Endothelial cell of umbilical vein (primary cell): ENCODE measurements around the gene OR2H1. TPM values are rescaled to one million over a fixed set of nuclear protein-coding genes. Genes with fewer than 3 reads are reported as not detected.

Source experiments
- BruUV-seq: library from RNA; stranded (reverse); fragments of 400-500 nt; replicated peaks from 2 replicates; lab custom pipeline; 2021; lab: Mats Ljungman, UMichigan
- CTCF ChIA-PET: fragments of 300-600, 350-600 bp; sonication (Branson Sonifier 250); formaldehyde crosslinking; loops from one replicate; lab custom pipeline; 2021; ENCODE audit warnings: antibody characterized with exemption, inconsistent platforms; lab: Charles Lee
- POLR2A ChIA-PET: fragments of 300-600, 350-600 bp; sonication (Branson Sonifier 250); formaldehyde crosslinking; loops from one replicate; lab custom pipeline; 2021; ENCODE audit warnings: antibody characterized with exemption, inconsistent platforms; lab: Charles Lee
- DNase-seq: peaks from one replicate; pipeline ENCODE4 v3.0.0-alpha.2; 2011; ENCODE audit warnings: low read depth, low spot score
- FAIRE-seq: peaks from 2 replicates; lab custom pipeline; 2011; peaks lifted over from hg19 to GRCh38; lab: Jason Lieb, UNC
- H2AFZ ChIP-seq: 2 replicates; pipeline ENCODE4 v1.6.0; 2012; ENCODE audit warnings: low read depth, low read length, control low read depth, inconsistent platforms
- H3K27ac ChIP-seq: 2 replicates; pipeline ENCODE4 v1.5.1; 2011; ENCODE audit warnings: low read depth, mild to moderate bottlenecking, control low read depth, low read length, moderate library complexity; ENCODE audit not compliant: insufficient read depth
- H3K27me3 ChIP-seq, 2 experiments: 2 replicates each; pipeline versions ENCODE4 v1.6.0 to v1.6.1; 2011; ENCODE audit warnings: low read length in 2 of 2, mixed read lengths in 1 of 2; ENCODE audit not compliant: control insufficient read depth in 2 of 2, insufficient read depth in 2 of 2
- H3K36me3 ChIP-seq, 2 experiments: 2 replicates in 1 of 2; 3 replicates in 1 of 2; pipeline ENCODE4 v1.5.1; 2011; ENCODE audit warnings: low read length in 2 of 2, mild to moderate bottlenecking in 1 of 2, moderate library complexity in 1 of 2; ENCODE audit not compliant: control insufficient read depth in 2 of 2, insufficient read depth in 2 of 2; ENCODE audit errors: extremely low read depth in 1 of 2
- H3K4me1 ChIP-seq: 3 replicates; pipeline ENCODE4 v1.5.1; 2011; ENCODE audit warnings: mild to moderate bottlenecking, low read length; ENCODE audit not compliant: control insufficient read depth, insufficient read depth; ENCODE audit errors: extremely low read depth
- H3K4me2 ChIP-seq: 2 replicates; pipeline ENCODE4 v1.6.1; 2011; ENCODE audit warnings: low read length, control low read depth, mixed read lengths; ENCODE audit not compliant: insufficient read depth
- H3K4me3 ChIP-seq, 3 experiments: fragments of 200-600 bp in 1 of 3; sonication (generic), shearing (Covaris generic) in 1 of 3; replicated peaks in 1 of 3; 2 replicates each; pipeline ENCODE4 v1.5.1; 2011 to 2016; ENCODE audit warnings: control low read depth in 3 of 3, low read length in 3 of 3, mild to moderate bottlenecking in 2 of 3, inconsistent platforms in 1 of 3, low read depth in 1 of 3, moderate library complexity in 1 of 3; ENCODE audit not compliant: insufficient read depth in 1 of 3
- H3K79me2 ChIP-seq: 2 replicates; pipeline ENCODE4 v1.6.0; 2012; ENCODE audit warnings: low read length, inconsistent platforms; ENCODE audit not compliant: control insufficient read depth, insufficient read depth
- H3K9ac ChIP-seq: replicated peaks from 2 replicates; pipeline ENCODE3; 2011; ENCODE audit warnings: low read length, control low read depth; ENCODE audit not compliant: insufficient read depth; ENCODE audit errors: extremely low read depth
- H3K9me1 ChIP-seq: replicated peaks from 3 replicates; pipeline ENCODE4 v1.6.0; 2011; ENCODE audit warnings: mild to moderate bottlenecking, low read length; ENCODE audit not compliant: control insufficient read depth, insufficient read depth; ENCODE audit errors: extremely low read depth
- H3K9me3 ChIP-seq: replicated peaks from 2 replicates; pipeline ENCODE4 v1.5.1; 2012; ENCODE audit warnings: low read length, inconsistent platforms; ENCODE audit not compliant: control insufficient read depth, insufficient read depth
- H4K20me1 ChIP-seq: replicated peaks from 2 replicates; pipeline ENCODE3; 2011; ENCODE audit warnings: mild to moderate bottlenecking, low read length; ENCODE audit not compliant: control insufficient read depth, insufficient read depth; ENCODE audit errors: extremely low read depth
- EZH2 ChIP-seq: IDR thresholded peaks from 2 replicates; pipeline ENCODE4 v1.6.1; 2012; ENCODE audit warnings: borderline replicate concordance, low read depth, mild to moderate bottlenecking, moderate library complexity, low read length, inconsistent platforms; ENCODE audit not compliant: severe bottlenecking
- FOS ChIP-seq: IDR thresholded peaks from 2 replicates; pipeline ENCODE4 v1.6.1; 2011; ENCODE audit warnings: mild to moderate bottlenecking, low read length, moderate library complexity, borderline replicate concordance; ENCODE audit not compliant: insufficient read depth
- GATA2 ChIP-seq: IDR thresholded peaks from 2 replicates; pipeline ENCODE4 v1.7.0; 2011; ENCODE audit warnings: low read depth, mild to moderate bottlenecking, moderate library complexity, mixed read lengths, low read length; ENCODE audit not compliant: insufficient read length, insufficient read depth
- JUN ChIP-seq: IDR thresholded peaks from 2 replicates; pipeline ENCODE4 v1.6.1; 2011; ENCODE audit warnings: borderline replicate concordance, low read depth; ENCODE audit not compliant: insufficient read length, insufficient read depth
- MYC ChIP-seq: IDR thresholded peaks from one replicate; pipeline ENCODE4 v1.6.1; 2011; ENCODE audit warnings: mild to moderate bottlenecking, low read depth, low read length
- POLR2A ChIP-seq: IDR thresholded peaks from 2 replicates; pipeline ENCODE4 v1.6.1; 2012; ENCODE audit warnings: low read depth, mild to moderate bottlenecking, control low read depth, low read length
- POLR2AphosphoS5 ChIP-seq: IDR thresholded peaks from 2 replicates; pipeline ENCODE4 v1.6.1; 2012; ENCODE audit warnings: low read depth, mild to moderate bottlenecking, control low read depth, low read length, moderate library complexity; ENCODE audit not compliant: insufficient read depth
- dilution Hi-C: fragments of 300-500 bp; cut with MboI; formaldehyde crosslinking; loops from one replicate; pipeline ENCODE4 v1.15.0; 2019; ENCODE audit warnings: low sequenced_read_pairs; ENCODE audit not compliant: extremely low pct_ligation_motif_present
- intact Hi-C: fragments of 100-400 bp; cut with micrococcal nuclease; formaldehyde crosslinking; loops from one replicate; pipeline ENCODE4 v1.10.0; 2022
- polyA plus RNA-seq, 4 experiments: library from polyadenylated mRNA; depleted of rRNA in 3 of 4; stranded (reverse) in 3 of 4; unstranded in 1 of 4; fragments of >200 nt; gene quantifications; 2 replicates each; pipeline versions ENCODE4 v1.2.1 to v1.2.3, GENCODE V29; 2011 to 2012; ENCODE audit warnings: missing spikeins in 1 of 4
- total RNA-seq: library from RNA; stranded (reverse); gene quantifications from 2 replicates; pipeline ENCODE4 v1.2.3, GENCODE V29; 2021
- TF ChIP-seq, protein P1 (sequence below): IDR thresholded peaks from 2 replicates; pipeline ENCODE4 v1.6.1; 2011; ENCODE audit not compliant: insufficient read depth, insufficient read length
- TF ChIP-seq, protein P2 (sequence below), 2 donors: IDR thresholded peaks; 1 replicate in 1 of 2; 2 replicates in 1 of 2; pipeline ENCODE4 v1.5.1; 2011; ENCODE audit warnings: low read length in 2 of 2, mild to moderate bottlenecking in 2 of 2, moderate library complexity in 2 of 2, control low read depth in 1 of 2, inconsistent platforms in 1 of 2, low read depth in 1 of 2; ENCODE audit not compliant: insufficient read depth in 1 of 2; ENCODE audit errors: extremely low read depth in 1 of 2

OR2H1 gene
- total and polyA plus RNA-seq, 2 donors (not counting 3 experiments of a cell fraction or from before 2014, with no cell fraction given) = not detected

DNA sequence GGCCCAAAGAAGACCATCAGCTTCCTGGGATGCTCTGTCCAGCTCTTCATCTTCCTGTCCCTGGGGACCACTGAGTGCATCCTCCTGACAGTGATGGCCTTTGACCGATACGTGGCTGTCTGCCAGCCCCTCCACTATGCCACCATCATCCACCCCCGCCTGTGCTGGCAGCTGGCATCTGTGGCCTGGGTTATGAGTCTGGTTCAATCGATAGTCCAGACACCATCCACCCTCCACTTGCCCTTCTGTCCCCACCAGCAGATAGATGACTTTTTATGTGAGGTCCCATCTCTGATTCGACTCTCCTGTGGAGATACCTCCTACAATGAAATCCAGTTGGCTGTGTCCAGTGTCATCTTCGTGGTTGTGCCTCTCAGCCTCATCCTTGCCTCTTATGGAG, 5.1 kb downstream of the OR2H1 start:
- H3K27ac ChIP-seq = no peak overlapping the region
- no TSS peak for BruUV-seq
- no peaks in the 10 kb centered on the region for H4K20me1 ChIP-seq
- H3K9me3 ChIP-seq = no peaks in the 10 kb centered on the region
- H3K9ac ChIP-seq = no peak overlapping the region
- CTCF ChIA-PET = no interaction called here
- intact Hi-C loops = no loop called here
- TF ChIP-seq POLR2A = no peak
- no peak for TF ChIP-seq FOS
- TF ChIP-seq, protein P1, sequence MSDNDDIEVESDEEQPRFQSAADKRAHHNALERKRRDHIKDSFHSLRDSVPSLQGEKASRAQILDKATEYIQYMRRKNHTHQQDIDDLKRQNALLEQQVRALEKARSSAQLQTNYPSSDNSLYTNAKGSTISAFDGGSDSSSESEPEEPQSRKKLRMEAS = no peak
- TF ChIP-seq POLR2AphosphoS5 = no peak
- TF ChIP-seq, protein P2, sequence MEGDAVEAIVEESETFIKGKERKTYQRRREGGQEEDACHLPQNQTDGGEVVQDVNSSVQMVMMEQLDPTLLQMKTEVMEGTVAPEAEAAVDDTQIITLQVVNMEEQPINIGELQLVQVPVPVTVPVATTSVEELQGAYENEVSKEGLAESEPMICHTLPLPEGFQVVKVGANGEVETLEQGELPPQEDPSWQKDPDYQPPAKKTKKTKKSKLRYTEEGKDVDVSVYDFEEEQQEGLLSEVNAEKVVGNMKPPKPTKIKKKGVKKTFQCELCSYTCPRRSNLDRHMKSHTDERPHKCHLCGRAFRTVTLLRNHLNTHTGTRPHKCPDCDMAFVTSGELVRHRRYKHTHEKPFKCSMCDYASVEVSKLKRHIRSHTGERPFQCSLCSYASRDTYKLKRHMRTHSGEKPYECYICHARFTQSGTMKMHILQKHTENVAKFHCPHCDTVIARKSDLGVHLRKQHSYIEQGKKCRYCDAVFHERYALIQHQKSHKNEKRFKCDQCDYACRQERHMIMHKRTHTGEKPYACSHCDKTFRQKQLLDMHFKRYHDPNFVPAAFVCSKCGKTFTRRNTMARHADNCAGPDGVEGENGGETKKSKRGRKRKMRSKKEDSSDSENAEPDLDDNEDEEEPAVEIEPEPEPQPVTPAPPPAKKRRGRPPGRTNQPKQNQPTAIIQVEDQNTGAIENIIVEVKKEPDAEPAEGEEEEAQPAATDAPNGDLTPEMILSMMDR (IDR thresholded peaks at IDR 0.05; ENCODE audit: extremely low read depth in 1 of 2, insufficient read depth in 1 of 2, low read depth in 1 of 2, low read length in 2 of 2) = no peak
- TF ChIP-seq EZH2 = no peak
- no peaks in the 10 kb centered on the region for H3K36me3 ChIP-seq
- H3K27me3 ChIP-seq = no peaks in the 10 kb centered on the region
- POLR2A ChIA-PET = no interaction called here
- no peak overlapping the region for H3K4me3 ChIP-seq
- FAIRE-seq (no peak), DNase-seq (no peak)
- H3K4me1 ChIP-seq = no peaks in the 10 kb centered on the region
- dilution Hi-C loops = no loop called here
- no peaks in the 10 kb centered on the region for H3K79me2 ChIP-seq
- H3K9me1 ChIP-seq = no peaks in the 10 kb centered on the region
- H2AFZ ChIP-seq = no peak overlapping the region
- H3K4me2 ChIP-seq = no peak overlapping the region

- no peak overlapping the region for H3K27ac ChIP-seq
- ChIA-PET POLR2A (no interaction called here), CTCF (no interaction called here)
- TF ChIP-seq, protein P1 = no peak
- TF ChIP-seq FOS (no peak), POLR2AphosphoS5 (no peak), MYC (no peak), POLR2A (no peak), JUN (no peak), GATA2 (no peak), EZH2 (no peak)
- TF ChIP-seq, protein P2 (IDR thresholded peaks at IDR 0.05; ENCODE audit: extremely low read depth in 1 of 2, insufficient read depth in 1 of 2, low read depth in 1 of 2, low read length in 2 of 2) = no peak
- dilution Hi-C loops (no loop called here), intact Hi-C loops (no loop called here)
- H3K36me3 ChIP-seq = no peaks in the 10 kb centered on the region
- no peaks in the 10 kb centered on the region for H3K27me3 ChIP-seq
- no peak for DNase-seq
- no peaks in the 10 kb centered on the region for H3K4me1 ChIP-seq
- no peaks in the 10 kb centered on the region for H3K9me1 ChIP-seq
- H3K4me3 ChIP-seq = no peak overlapping the region
- no TSS peak for BruUV-seq
- no peak overlapping the region for H3K4me2 ChIP-seq
- no peak overlapping the region for H3K9ac ChIP-seq
- no peaks in the 10 kb centered on the region for H3K9me3 ChIP-seq
- no peak for FAIRE-seq
- no peaks in the 10 kb centered on the region for H4K20me1 ChIP-seq
- no peak overlapping the region for H2AFZ ChIP-seq
- no peaks in the 10 kb centered on the region for H3K79me2 ChIP-seq
These were observed 8.3 kb downstream of the OR2H1 start for GRCh38 chr6:29465279-29465678.
